ENCODE results near the gene PNPT1. TPM values are rescaled to one million over a fixed set of nuclear protein-coding genes. Genes with fewer than 3 reads are reported as not detected.

The PNPT1 gene
- polyA plus RNA-seq, 1 experiment: 9.4 TPM

DNA sequence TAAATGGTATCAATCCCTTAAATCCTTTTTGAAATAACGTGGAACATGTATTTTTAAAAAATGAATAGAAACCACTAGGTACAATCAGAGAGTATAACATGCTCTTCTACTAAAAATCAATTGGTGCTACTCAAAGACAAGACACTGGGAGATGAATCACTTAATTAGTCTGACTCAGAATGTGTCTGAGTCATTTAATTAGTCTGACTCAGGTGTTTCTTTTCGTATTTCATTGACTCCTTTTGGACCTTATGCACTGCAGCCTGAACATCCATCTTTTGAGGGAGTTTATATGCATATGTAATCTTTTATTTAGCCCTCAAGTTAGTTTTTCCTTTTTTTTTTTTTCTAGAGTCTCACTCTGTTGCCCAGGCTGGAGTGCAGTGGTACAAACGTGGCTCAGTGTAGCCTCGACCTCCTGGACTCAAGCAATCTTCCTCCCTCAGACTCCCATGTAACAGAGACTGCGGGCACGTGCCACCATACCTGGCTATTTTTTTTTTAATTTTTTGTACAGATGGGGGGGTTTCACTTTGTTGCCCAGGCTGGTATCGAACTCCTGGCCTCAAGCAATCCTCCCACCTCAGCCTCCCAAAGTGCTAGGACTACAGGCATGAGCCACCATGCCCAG lies 102.7 kb downstream of the PNPT1 start:
- H3K36me3 ChIP-seq (ENCODE audit: control insufficient read depth, insufficient read depth, low read length): no peaks in the 10 kb centered on the region
- peak; percentile 37 for DNase-seq (ENCODE audit: low read depth)
- no peak overlapping the region for H3K4me3 ChIP-seq (ENCODE audit: low read depth, low read length)
- POLR2A ChIA-PET: no interaction called here
- TF ChIP-seq, protein P1, sequence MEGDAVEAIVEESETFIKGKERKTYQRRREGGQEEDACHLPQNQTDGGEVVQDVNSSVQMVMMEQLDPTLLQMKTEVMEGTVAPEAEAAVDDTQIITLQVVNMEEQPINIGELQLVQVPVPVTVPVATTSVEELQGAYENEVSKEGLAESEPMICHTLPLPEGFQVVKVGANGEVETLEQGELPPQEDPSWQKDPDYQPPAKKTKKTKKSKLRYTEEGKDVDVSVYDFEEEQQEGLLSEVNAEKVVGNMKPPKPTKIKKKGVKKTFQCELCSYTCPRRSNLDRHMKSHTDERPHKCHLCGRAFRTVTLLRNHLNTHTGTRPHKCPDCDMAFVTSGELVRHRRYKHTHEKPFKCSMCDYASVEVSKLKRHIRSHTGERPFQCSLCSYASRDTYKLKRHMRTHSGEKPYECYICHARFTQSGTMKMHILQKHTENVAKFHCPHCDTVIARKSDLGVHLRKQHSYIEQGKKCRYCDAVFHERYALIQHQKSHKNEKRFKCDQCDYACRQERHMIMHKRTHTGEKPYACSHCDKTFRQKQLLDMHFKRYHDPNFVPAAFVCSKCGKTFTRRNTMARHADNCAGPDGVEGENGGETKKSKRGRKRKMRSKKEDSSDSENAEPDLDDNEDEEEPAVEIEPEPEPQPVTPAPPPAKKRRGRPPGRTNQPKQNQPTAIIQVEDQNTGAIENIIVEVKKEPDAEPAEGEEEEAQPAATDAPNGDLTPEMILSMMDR (IDR thresholded peaks at IDR 0.05; ENCODE audit: insufficient read depth, low read depth, low read length): no peak
- CTCF ChIA-PET: no interaction called here
- no peaks in the 10 kb centered on the region for H3K27me3 ChIP-seq (ENCODE audit: control insufficient read depth, insufficient read depth, low read length)

DNA sequence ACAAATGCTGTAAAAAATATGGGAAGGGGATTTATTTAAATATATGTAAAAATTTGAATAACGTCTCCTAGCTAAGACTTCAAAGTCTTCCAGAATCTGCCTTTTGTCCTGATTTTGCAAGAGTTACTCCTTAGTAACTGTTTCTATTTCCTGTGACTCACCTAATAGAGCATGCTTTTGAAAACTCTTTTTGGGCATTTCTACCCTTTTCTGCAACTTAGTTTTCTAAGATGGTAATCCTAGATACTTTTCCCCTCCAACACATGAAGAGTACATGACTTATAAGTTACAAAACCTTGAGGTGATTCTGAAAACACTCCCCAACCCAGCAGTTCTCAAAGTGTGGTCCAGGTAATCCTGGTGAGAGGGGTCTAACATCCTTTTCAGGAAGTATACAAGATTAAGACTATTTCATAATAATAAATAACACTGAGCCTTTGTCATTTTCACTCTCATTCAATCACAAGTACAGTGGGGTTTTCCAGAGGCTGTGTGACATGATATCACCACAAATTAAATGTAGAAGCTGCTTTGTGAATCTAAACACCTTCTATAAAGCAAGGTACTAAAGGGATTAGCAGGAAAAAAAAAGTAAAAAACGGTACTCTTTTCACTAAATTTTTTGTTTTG lies 108.1 kb downstream of the PNPT1 start:
- Histone ChIP-seq H3K36me3 (ENCODE audit: control insufficient read depth, insufficient read depth, low read length) (no peaks in the 10 kb centered on the region), H3K4me3 (ENCODE audit: low read depth, low read length) (no peak overlapping the region), H3K27me3 (ENCODE audit: control insufficient read depth, insufficient read depth, low read length) (no peaks in the 10 kb centered on the region)
- peak; percentile 39 for DNase-seq (ENCODE audit: low read depth)
- CTCF ChIA-PET: no interaction called here
- POLR2A ChIA-PET: no interaction called here
- TF ChIP-seq, protein P1 (IDR thresholded peaks at IDR 0.05; ENCODE audit: insufficient read depth, low read depth, low read length): no peak

Other genes starting within 250 kb of the PNPT1 start
- 9.9 and 28.5 TPM in 2 replicates for gene CFAP36, start 174.1 kb downstream of the PNPT1 start, polyA plus RNA-seq (2011; rRNA removed)
- gene PPP4R3B, start 76.2 kb downstream of the PNPT1 start, polyA plus RNA-seq (2011; rRNA removed): 9.8 and 24.8 TPM in 2 replicates
- gene EFEMP1, start 229.9 kb upstream of the PNPT1 start, polyA plus RNA-seq (2011; rRNA removed): 1,148 and 1,200 TPM in 2 replicates

Data from BJ (cell line).